HEK293 (cell line): ENCODE results near the gene SLA2.

ENCODE experiments used
- CTCF ChIA-PET: fragments of 350-600 bp; formaldehyde crosslinking; extraction: SDS; loops from one replicate; lab custom pipeline; 2021; ENCODE audit warnings: antibody characterized with exemption; lab: Yijun Ruan, JAX
- POLR2A ChIA-PET: fragments of 300-600 bp; formaldehyde crosslinking; extraction: SDS; loops from one replicate; lab custom pipeline; 2020; ENCODE audit warnings: antibody characterized with exemption, inconsistent platforms; lab: Yijun Ruan, JAX
- H3K27ac ChIP-seq: fragments of 200-500 bp; sonication (Bioruptor generic); 2 replicates; pipeline ENCODE4 v1.5.1; 2014; ENCODE audit warnings: low read depth, low read length, control low read depth, inconsistent platforms; ENCODE audit errors: extremely low read depth
- H3K36me3 ChIP-seq, 2 experiments: fragments of 200-500 bp in 1 of 2; sonication (Bioruptor generic) in 1 of 2; 1 replicate in 1 of 2; 2 replicates in 1 of 2; pipeline ENCODE4 v1.5.1; 2014 to 2017; ENCODE audit warnings: inconsistent platforms in 2 of 2, low read length in 2 of 2; ENCODE audit not compliant: control insufficient read depth in 2 of 2, insufficient read depth in 1 of 2
- H3K4me1 ChIP-seq: fragments of 200-500 bp; sonication (Bioruptor generic); 2 replicates; pipeline ENCODE4 v1.5.1; 2014; ENCODE audit warnings: mild to moderate bottlenecking, low read length, inconsistent platforms; ENCODE audit not compliant: control insufficient read depth, insufficient read depth
- H3K4me3 ChIP-seq: 2 replicates; pipeline ENCODE4 v1.5.1; 2011; ENCODE audit warnings: low read depth, mild to moderate bottlenecking, control low read depth, low read length, moderate library complexity
- H3K9me3 ChIP-seq: fragments of 200-500 bp; sonication (Bioruptor generic); 2 replicates; pipeline ENCODE4 v1.5.1; 2014; ENCODE audit warnings: low read depth, low read length, inconsistent platforms; ENCODE audit not compliant: control insufficient read depth, insufficient read depth
- EGR2 ChIP-seq: fragments of 450-650 bp; formaldehyde crosslinking; IDR thresholded peaks from 2 replicates; pipeline ENCODE4 v1.5.1; 2016; ENCODE audit warnings: low read depth, missing biosample characterization, missing genetic modification characterization
- FEZF1 ChIP-seq: fragments of 450-650 bp; formaldehyde crosslinking; IDR thresholded peaks from 2 replicates; pipeline ENCODE4 v1.5.1; 2016; ENCODE audit warnings: missing biosample characterization, missing genetic modification characterization
- GLIS2 ChIP-seq: fragments of 450-650 bp; formaldehyde crosslinking; IDR thresholded peaks from 2 replicates; pipeline ENCODE4 v1.5.1; 2016; ENCODE audit warnings: missing biosample characterization, missing genetic modification characterization
- HOXA7 ChIP-seq: sonication (generic); formaldehyde crosslinking; IDR thresholded peaks from 2 replicates; pipeline ENCODE4 v1.8.1; 2022; ENCODE audit warnings: missing genetic modification reagents, borderline replicate concordance
- IKZF3 ChIP-seq: fragments of 450-650 bp; IDR thresholded peaks from 2 replicates; pipeline ENCODE4 v1.5.0; 2018; ENCODE audit warnings: missing biosample characterization, mild to moderate bottlenecking, missing genetic modification characterization, moderate library complexity
- KLF10 ChIP-seq: fragments of 450-650 bp; IDR thresholded peaks from 2 replicates; pipeline ENCODE4 v1.5.1; 2018; ENCODE audit warnings: missing biosample characterization, mild to moderate bottlenecking, missing genetic modification characterization
- PRDM1 ChIP-seq: fragments of 450-650 bp; formaldehyde crosslinking; IDR thresholded peaks from 2 replicates; pipeline ENCODE4; 2016; ENCODE audit warnings: missing biosample characterization, missing genetic modification characterization
- REPIN1 ChIP-seq: fragments of 450-650 bp; formaldehyde crosslinking; IDR thresholded peaks from 2 replicates; pipeline ENCODE4 v1.5.1; 2017; ENCODE audit warnings: missing biosample characterization, missing genetic modification characterization, low read depth
- SALL2 ChIP-seq: fragments of 450-650 bp; formaldehyde crosslinking; IDR thresholded peaks from 2 replicates; pipeline ENCODE4 v1.5.0; 2017; ENCODE audit warnings: missing biosample characterization, mild to moderate bottlenecking, missing genetic modification characterization, borderline replicate concordance
- SCRT1 ChIP-seq: fragments of 450-650 bp; formaldehyde crosslinking; IDR thresholded peaks from 2 replicates; pipeline ENCODE4 v1.5.1; 2016; ENCODE audit warnings: missing biosample characterization, missing genetic modification characterization, borderline replicate concordance
- SP7 ChIP-seq: fragments of 450-650 bp; formaldehyde crosslinking; IDR thresholded peaks from 2 replicates; pipeline ENCODE4 v1.5.1; 2016; ENCODE audit warnings: missing biosample characterization, missing genetic modification characterization
- ZEB2 ChIP-seq: fragments of 450-650 bp; formaldehyde crosslinking; IDR thresholded peaks from 2 replicates; pipeline ENCODE4 v1.5.1; 2016; ENCODE audit warnings: missing biosample characterization, missing genetic modification characterization
- ZFP69B ChIP-seq: fragments of 450-650 bp; formaldehyde crosslinking; IDR thresholded peaks from 2 replicates; pipeline ENCODE4 v1.5.1; 2016; ENCODE audit warnings: missing biosample characterization, missing genetic modification characterization
- ZNF169 ChIP-seq: fragments of 450-650 bp; formaldehyde crosslinking; IDR thresholded peaks from 2 replicates; pipeline ENCODE4 v1.5.1; 2016; ENCODE audit warnings: missing biosample characterization, missing genetic modification characterization
- ZNF202 ChIP-seq: fragments of 450-650 bp; formaldehyde crosslinking; IDR thresholded peaks from 2 replicates; pipeline ENCODE4 v1.5.1; 2016; ENCODE audit warnings: missing biosample characterization, missing genetic modification characterization, borderline replicate concordance
- ZNF248 ChIP-seq: fragments of 450-650 bp; formaldehyde crosslinking; IDR thresholded peaks from 2 replicates; pipeline ENCODE4 v1.5.1; 2017; ENCODE audit warnings: missing biosample characterization, missing genetic modification characterization
- ZNF274 ChIP-seq, 2 experiments: fragments of 200-500 bp in 1 of 2; fragments of 450-650 bp in 1 of 2; sonication (Bioruptor generic) in 1 of 2; formaldehyde crosslinking in 1 of 2; IDR thresholded peaks; 2 replicates each; pipeline versions ENCODE4 v1.5.1 to v1.6.1; 2014 to 2016; ENCODE audit warnings: borderline replicate concordance in 1 of 2, inconsistent platforms in 1 of 2, low read length in 1 of 2, missing biosample characterization in 1 of 2, missing genetic modification characterization in 1 of 2
- ZNF335 ChIP-seq: fragments of 450-650 bp; formaldehyde crosslinking; conservative IDR thresholded peaks from 2 replicates; pipeline ENCODE4 v1.5.1; 2016; ENCODE audit warnings: missing biosample characterization, missing genetic modification characterization
- ZNF37A ChIP-seq: fragments of 450-650 bp; IDR thresholded peaks from 2 replicates; pipeline ENCODE4 v1.5.1; 2018; ENCODE audit warnings: missing biosample characterization, missing genetic modification characterization
- ZNF48 ChIP-seq: fragments of 450-650 bp; formaldehyde crosslinking; IDR thresholded peaks from 2 replicates; pipeline ENCODE4 v1.5.1; 2016; ENCODE audit warnings: missing biosample characterization, missing genetic modification characterization
- ZNF501 ChIP-seq: fragments of 450-650 bp; formaldehyde crosslinking; IDR thresholded peaks from 2 replicates; pipeline ENCODE4 v1.5.1; 2016; ENCODE audit warnings: missing biosample characterization, missing genetic modification characterization
- ZNF530 ChIP-seq: fragments of 450-650 bp; formaldehyde crosslinking; IDR thresholded peaks from 2 replicates; pipeline ENCODE4 v1.5.1; 2016; ENCODE audit warnings: low read depth, missing biosample characterization, missing genetic modification characterization
- ZNF560 ChIP-seq: fragments of 450-650 bp; formaldehyde crosslinking; IDR thresholded peaks from 2 replicates; pipeline ENCODE4 v1.5.1; 2017; ENCODE audit warnings: missing biosample characterization, missing genetic modification characterization, borderline replicate concordance
- ZNF571 ChIP-seq: fragments of 450-650 bp; formaldehyde crosslinking; IDR thresholded peaks from 2 replicates; pipeline ENCODE4 v1.5.0; 2017; ENCODE audit warnings: missing biosample characterization, missing genetic modification characterization
- ZNF670 ChIP-seq: fragments of 450-650 bp; formaldehyde crosslinking; IDR thresholded peaks from 2 replicates; pipeline ENCODE4 v1.5.1; 2016; ENCODE audit warnings: missing biosample characterization, missing genetic modification characterization, low read depth
- ZNF777 ChIP-seq: fragments of 450-650 bp; formaldehyde crosslinking; IDR thresholded peaks from 2 replicates; pipeline ENCODE4 v1.5.1; 2017; ENCODE audit warnings: missing biosample characterization, missing genetic modification characterization, borderline replicate concordance
- ZNF792 ChIP-seq: fragments of 450-650 bp; formaldehyde crosslinking; IDR thresholded peaks from 2 replicates; pipeline ENCODE4 v1.5.1; 2016; ENCODE audit warnings: missing biosample characterization, missing genetic modification characterization
- ZSCAN30 ChIP-seq: fragments of 450-650 bp; IDR thresholded peaks from 2 replicates; pipeline ENCODE4 v1.5.1; 2018; ENCODE audit warnings: missing biosample characterization, mild to moderate bottlenecking, missing genetic modification characterization, moderate library complexity
- TF ChIP-seq, protein P1 (sequence below): sonication (generic); formaldehyde crosslinking; IDR thresholded peaks from 2 replicates; pipeline ENCODE4 v1.8.1; 2022; ENCODE audit warnings: mild to moderate bottlenecking, moderate library complexity, missing genetic modification reagents
- TF ChIP-seq, protein P2 (sequence below): fragments of 450-650 bp; formaldehyde crosslinking; IDR thresholded peaks from 2 replicates; pipeline ENCODE4 v1.5.1; 2016; ENCODE audit warnings: missing biosample characterization, missing genetic modification characterization
- TF ChIP-seq, protein P3 (sequence below): fragments of 450-650 bp; formaldehyde crosslinking; IDR thresholded peaks from 2 replicates; pipeline ENCODE4 v1.5.1; 2016; ENCODE audit warnings: missing biosample characterization, missing genetic modification characterization, borderline replicate concordance
- TF ChIP-seq, protein P4 (sequence below): fragments of 450-650 bp; formaldehyde crosslinking; IDR thresholded peaks from 2 replicates; pipeline ENCODE4 v1.5.1; 2017; ENCODE audit warnings: missing biosample characterization, mild to moderate bottlenecking, missing genetic modification characterization, moderate library complexity

The SLA2 gene

DNA sequence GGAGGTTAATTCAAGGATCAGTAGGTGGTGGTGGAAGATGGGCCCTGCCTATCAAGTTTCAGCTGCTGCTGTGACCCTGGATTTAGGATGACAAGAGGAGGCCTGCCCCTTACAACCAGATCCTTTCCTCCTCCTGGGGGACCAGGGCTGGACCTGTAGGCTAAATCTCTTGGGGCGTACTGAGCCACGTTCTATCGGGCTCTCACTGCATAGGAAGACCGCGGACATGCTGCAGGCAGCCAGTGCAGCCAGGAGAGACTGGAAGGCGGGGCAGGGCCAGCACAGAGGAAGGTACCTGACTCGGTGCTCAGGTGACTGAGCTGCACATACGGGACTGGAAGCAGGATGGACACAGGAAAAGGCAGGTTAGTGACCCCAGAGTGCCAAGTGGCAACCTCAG lies 8.5 kb upstream of the SLA2 start:
- Histone ChIP-seq H3K27ac (no peak overlapping the region), H3K36me3 (peaks cover 0 to 54% of the 10 kb centered on the region in 2 experiments; a peak in 2 of 3 replicates), H3K4me3 (no peak overlapping the region), H3K4me1 (no peaks in the 10 kb centered on the region), H3K9me3 (no peaks in the 10 kb centered on the region)
- TF ChIP-seq SCRT1 (tag by site-specific recombination) (no peak), ZFP69B (tag by site-specific recombination) (no peak), ZNF48 (tag by site-specific recombination) (no peak), ZEB2 (tag by site-specific recombination) (no peak), ZNF274 (IDR thresholded peaks at IDR 0.05; ENCODE audit: low read length) (no peak), ZNF274 (tag by site-specific recombination; IDR thresholded peaks at IDR 0.05; ENCODE audit: borderline replicate concordance) (no peak), GLIS2 (tag by site-specific recombination) (no peak), ZNF670 (tag by site-specific recombination) (no peak), ZNF37A (tag by site-specific recombination) (no peak), ZNF560 (tag by site-specific recombination) (no peak), PRDM1 (tag by site-specific recombination) (no peak), ZNF792 (no peak), ZNF335 (no peak), ZNF169 (tag by site-specific recombination) (no peak), ZNF202 (no peak), ZNF530 (tag by site-specific recombination) (no peak), ZNF248 (tag by site-specific recombination) (no peak), ZNF571 (tag by site-specific recombination) (no peak)
- TF ChIP-seq, protein P1, sequence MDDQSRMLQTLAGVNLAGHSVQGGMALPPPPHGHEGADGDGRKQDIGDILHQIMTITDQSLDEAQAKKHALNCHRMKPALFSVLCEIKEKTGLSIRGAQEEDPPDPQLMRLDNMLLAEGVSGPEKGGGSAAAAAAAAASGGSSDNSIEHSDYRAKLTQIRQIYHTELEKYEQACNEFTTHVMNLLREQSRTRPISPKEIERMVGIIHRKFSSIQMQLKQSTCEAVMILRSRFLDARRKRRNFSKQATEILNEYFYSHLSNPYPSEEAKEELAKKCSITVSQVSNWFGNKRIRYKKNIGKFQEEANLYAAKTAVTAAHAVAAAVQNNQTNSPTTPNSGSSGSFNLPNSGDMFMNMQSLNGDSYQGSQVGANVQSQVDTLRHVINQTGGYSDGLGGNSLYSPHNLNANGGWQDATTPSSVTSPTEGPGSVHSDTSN (CRISPR knock-in tag) = no peak
- TF ChIP-seq, protein P2, sequence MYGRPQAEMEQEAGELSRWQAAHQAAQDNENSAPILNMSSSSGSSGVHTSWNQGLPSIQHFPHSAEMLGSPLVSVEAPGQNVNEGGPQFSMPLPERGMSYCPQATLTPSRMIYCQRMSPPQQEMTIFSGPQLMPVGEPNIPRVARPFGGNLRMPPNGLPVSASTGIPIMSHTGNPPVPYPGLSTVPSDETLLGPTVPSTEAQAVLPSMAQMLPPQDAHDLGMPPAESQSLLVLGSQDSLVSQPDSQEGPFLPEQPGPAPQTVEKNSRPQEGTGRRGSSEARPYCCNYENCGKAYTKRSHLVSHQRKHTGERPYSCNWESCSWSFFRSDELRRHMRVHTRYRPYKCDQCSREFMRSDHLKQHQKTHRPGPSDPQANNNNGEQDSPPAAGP (tag by site-specific recombination) = no peak
- ChIA-PET POLR2A (no interaction called here), CTCF (no interaction called here)

DNA sequence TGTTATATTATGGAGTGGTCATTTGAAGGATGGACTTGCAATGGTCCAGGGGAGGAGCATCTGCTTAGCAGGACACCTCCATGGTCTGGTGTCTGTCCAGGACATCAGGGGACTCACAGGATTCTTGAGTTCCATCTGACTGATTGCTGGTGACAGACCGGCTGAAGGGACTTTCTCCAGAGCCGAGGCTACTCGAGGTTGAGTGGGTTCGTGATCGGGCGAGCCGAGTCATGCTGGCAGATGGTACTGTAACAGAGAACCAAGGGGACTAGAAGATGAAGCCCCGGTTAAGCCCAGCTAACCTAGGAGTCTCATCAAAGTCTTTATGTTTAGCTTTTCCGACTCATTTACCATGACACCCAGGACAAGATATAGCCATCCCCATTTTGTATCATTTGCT lies 7.5 kb upstream of the SLA2 start:
- H3K4me1 ChIP-seq = no peaks in the 10 kb centered on the region
- CTCF ChIA-PET = interaction anchor here (0.7 kb wide), 1 partner anchor 352 kb away, joined by 3 read pairs; no protein-coding TSS in a partner anchor
- no peak overlapping the region for H3K4me3 ChIP-seq
- POLR2A ChIA-PET = no interaction called here
- H3K27ac ChIP-seq = no peak overlapping the region
- peaks cover 0 to 48% of the 10 kb centered on the region in 2 experiments; a peak in 2 of 3 replicates for H3K36me3 ChIP-seq
- no peaks in the 10 kb centered on the region for H3K9me3 ChIP-seq
- TF ChIP-seq, protein P3, sequence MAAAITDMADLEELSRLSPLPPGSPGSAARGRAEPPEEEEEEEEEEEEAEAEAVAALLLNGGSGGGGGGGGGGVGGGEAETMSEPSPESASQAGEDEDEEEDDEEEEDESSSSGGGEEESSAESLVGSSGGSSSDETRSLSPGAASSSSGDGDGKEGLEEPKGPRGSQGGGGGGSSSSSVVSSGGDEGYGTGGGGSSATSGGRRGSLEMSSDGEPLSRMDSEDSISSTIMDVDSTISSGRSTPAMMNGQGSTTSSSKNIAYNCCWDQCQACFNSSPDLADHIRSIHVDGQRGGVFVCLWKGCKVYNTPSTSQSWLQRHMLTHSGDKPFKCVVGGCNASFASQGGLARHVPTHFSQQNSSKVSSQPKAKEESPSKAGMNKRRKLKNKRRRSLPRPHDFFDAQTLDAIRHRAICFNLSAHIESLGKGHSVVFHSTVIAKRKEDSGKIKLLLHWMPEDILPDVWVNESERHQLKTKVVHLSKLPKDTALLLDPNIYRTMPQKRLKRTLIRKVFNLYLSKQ (tag by site-specific recombination) = no peak
- no peak for TF ChIP-seq KLF10 (tag by site-specific recombination)
- TF ChIP-seq ZNF560 (tag by site-specific recombination) = no peak
- TF ChIP-seq ZNF501 = no peak
- no peak for TF ChIP-seq IKZF3 (tag by site-specific recombination)
- no peak for TF ChIP-seq FEZF1
- TF ChIP-seq ZNF571 (tag by site-specific recombination) = no peak
- TF ChIP-seq EGR2 = no peak
- TF ChIP-seq ZSCAN30 (tag by site-specific recombination) = no peak
- no peak for TF ChIP-seq REPIN1 (tag by site-specific recombination)
- TF ChIP-seq ZNF777 (tag by site-specific recombination) = no peak
- no peak for TF ChIP-seq HOXA7
- no peak for TF ChIP-seq SP7 (tag by site-specific recombination)
- TF ChIP-seq, protein P4, sequence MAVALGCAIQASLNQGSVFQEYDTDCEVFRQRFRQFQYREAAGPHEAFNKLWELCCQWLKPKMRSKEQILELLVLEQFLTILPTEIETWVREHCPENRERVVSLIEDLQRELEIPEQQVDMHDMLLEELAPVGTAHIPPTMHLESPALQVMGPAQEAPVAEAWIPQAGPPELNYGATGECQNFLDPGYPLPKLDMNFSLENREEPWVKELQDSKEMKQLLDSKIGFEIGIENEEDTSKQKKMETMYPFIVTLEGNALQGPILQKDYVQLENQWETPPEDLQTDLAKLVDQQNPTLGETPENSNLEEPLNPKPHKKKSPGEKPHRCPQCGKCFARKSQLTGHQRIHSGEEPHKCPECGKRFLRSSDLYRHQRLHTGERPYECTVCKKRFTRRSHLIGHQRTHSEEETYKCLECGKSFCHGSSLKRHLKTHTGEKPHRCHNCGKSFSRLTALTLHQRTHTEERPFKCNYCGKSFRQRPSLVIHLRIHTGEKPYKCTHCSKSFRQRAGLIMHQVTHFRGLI (tag by site-specific recombination) = no peak
- no peak for TF ChIP-seq SALL2
